GM12874 (cell line): ENCODE data around the gene INSYN2B.

Experiments
- TF ChIP-seq, protein P1 (sequence below): IDR thresholded peaks from 2 replicates; pipeline ENCODE4 v1.5.1; 2011; ENCODE audit warnings: low read depth, mild to moderate bottlenecking, control low read depth, low read length, moderate library complexity; ENCODE audit not compliant: insufficient read depth

INSYN2B gene

GRCh38 chr5:169895926-169896325 lies 84.4 kb downstream of the INSYN2B start:
- TF ChIP-seq, protein P1, sequence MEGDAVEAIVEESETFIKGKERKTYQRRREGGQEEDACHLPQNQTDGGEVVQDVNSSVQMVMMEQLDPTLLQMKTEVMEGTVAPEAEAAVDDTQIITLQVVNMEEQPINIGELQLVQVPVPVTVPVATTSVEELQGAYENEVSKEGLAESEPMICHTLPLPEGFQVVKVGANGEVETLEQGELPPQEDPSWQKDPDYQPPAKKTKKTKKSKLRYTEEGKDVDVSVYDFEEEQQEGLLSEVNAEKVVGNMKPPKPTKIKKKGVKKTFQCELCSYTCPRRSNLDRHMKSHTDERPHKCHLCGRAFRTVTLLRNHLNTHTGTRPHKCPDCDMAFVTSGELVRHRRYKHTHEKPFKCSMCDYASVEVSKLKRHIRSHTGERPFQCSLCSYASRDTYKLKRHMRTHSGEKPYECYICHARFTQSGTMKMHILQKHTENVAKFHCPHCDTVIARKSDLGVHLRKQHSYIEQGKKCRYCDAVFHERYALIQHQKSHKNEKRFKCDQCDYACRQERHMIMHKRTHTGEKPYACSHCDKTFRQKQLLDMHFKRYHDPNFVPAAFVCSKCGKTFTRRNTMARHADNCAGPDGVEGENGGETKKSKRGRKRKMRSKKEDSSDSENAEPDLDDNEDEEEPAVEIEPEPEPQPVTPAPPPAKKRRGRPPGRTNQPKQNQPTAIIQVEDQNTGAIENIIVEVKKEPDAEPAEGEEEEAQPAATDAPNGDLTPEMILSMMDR = no peak

- TF ChIP-seq, protein P1 = no peak
Observed at GRCh38 chr5:169893571-169893970, 86.7 kb downstream of the INSYN2B start.

DNA sequence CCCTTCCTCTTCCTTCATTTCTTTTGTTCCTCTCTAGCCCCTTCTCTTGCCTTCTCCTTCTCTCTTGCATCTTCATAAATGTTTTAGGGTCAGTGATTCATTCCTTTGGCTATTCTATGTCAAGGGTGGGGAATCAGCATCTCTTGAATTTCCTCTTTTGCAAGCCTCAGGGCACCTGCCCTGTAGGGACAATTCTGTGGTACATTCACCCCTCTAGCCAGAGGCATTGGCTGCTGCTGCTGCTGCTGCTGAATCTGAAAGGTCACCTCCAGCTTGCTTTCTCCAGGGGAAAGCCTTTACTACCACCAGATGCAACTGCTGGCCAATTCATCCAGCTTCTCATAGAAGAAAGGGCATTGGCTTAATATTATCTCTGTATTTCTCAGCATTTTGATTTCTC lies 87.3 kb downstream of the INSYN2B start:
- TF ChIP-seq, protein P1 = no peak

- TF ChIP-seq, protein P1 = no peak
Observed at GRCh38 chr5:169889572-169889971, 90.7 kb downstream of the INSYN2B start.

DNA sequence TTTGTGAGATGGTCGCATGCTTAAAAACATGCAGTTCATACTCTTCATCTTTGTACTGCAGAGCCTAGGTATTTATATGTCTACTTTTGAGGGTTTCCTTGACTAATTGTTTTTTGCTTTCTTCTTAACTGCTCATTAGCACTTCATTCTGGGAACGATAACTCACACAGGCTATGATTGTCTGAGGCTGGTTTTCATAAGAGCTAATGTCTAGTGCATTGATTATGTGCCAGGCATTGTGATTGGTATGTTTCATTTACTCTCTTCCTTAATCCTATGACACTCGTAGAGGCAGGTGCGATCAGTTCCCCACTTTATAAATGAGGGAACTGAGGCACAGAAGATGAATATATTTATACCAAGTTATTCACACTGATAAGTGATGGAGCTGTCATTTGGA lies 93.6 kb downstream of the INSYN2B start:
- TF ChIP-seq, protein P1 = no peak

DNA sequence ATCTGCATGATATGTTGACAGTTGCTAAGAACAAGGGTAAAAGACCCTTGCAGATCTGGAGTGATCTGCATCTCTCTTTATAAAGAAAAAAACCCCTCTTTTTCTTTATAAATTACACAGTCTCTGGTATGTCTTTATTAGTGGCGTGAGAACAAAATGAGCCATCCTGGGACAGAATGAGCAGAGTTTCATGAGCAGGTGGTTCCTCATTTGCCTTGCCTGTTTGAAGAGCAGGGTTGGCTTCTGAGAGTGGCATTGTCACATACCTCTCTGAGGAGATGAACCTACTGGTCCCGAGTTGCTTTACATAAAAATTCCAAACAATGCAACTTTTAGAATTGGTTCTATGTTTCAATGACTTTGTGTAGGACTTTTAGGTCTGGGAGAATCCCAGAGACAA lies 94.3 kb downstream of the INSYN2B start:
- TF ChIP-seq, protein P1 = no peak

- TF ChIP-seq, protein P1 = no peak
Observed at GRCh38 chr5:169881702-169882303, 98.5 kb downstream of the INSYN2B start.
